Subcutaneous preadipocyte (primary cell): ENCODE data around the gene SLAMF8. TPM values are rescaled to one million over a fixed set of nuclear protein-coding genes. Genes with fewer than 3 reads are reported as not detected.

ENCODE experiments used
- small RNA-seq: library from RNA; depleted of rRNA; stranded (forward); fragments of <200 nt; gene quantifications from one replicate; pipeline ENCODE3, GENCODE V24; 2012
- total RNA-seq: library from RNA; depleted of rRNA; stranded (reverse); fragments of >200 nt; gene quantifications from 2 replicates; pipeline ENCODE4 v1.2.3, GENCODE V29; 2012

The SLAMF8 gene
- total RNA-seq: under 0.01 TPM in 1 of 2 replicates, not detected in the other

DNA sequence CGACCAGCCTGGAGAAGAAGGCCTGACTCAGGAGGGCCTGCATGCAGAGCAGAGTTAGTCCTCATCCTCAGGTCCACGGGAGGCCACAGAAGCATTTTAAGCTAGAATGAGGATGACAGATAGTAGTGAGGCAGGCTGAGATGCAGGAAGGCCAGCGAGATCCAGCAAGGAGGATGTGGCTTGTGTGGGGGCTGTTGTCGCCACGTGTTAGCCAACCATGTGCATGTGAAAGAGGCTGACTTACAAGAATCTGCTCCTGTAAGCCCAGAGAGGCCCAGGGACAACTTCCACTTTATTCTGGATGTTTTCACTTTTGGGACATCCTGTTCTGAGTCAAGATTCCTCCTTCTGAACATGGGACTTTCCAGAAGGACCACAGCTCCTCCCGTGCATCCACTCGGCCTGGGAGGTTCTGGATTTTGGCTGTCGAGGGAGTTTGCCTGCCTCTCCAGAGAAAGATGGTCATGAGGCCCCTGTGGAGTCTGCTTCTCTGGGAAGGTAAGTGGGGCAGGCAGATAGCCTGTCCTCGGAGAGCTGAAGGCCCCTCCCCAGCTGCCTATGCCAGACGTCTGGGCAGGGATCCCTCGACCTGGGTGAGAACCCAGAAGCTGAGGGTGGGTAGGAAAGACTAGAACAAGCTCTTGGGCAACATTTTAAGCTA lies at the start of gene SLAMF8:
TSS of gene SLAMF8 (plus strand) at position 433 of the 661 bp plus-strand sequence. CDS start at position 459, 26 bp downstream.

DNA sequence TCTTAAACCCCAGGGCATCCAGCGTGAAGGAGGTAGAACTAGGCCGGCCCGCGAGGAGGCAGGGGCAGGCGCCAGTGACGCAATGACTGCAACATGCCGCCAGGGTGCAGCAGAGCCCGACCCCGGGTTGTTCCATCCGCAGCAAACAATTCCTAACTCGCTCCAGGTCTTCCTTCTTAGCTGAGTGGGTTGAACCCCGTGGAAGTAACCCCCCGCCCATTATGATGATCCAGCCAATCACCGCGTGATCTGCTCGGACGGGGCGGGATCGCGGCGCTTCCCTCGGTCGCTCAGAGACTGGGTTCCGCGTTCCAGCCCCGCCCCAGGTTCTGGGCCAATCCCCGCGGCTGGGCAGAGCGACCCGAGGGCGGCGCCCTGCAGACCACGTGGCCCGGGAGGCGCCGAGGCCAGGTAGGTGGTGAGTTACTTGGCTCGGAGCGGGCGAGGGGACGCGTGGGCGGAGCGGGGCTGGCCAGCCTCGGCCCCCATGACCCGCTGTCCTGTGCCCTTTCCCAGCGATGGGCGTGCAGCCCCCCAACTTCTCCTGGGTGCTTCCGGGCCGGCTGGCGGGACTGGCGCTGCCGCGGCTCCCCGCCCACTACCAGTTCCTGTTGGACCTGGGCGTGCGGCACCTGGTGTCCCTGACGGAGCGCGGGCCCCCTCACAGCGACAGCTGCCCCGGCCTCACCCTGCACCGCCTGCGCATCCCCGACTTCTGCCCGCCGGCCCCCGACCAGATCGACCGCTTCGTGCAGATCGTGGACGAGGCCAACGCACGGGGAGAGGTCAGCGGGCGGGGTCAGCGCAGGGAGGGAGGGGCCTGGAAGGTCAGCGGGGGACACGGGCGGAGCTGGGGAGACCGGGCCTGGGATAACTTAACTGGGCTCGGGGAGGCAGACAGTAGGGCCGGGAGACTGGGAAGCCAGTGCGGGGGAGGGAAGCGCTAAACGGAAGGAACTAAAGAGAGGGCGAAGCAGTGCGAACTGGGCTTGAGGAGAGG lies 45.8 kb upstream of the SLAMF8 start, which contains the start of gene DUSP23:
TSS of gene DUSP23 (plus strand) at position 380 of the 1,000 bp plus-strand sequence. CDS start at position 519, 139 bp downstream.

DNA sequence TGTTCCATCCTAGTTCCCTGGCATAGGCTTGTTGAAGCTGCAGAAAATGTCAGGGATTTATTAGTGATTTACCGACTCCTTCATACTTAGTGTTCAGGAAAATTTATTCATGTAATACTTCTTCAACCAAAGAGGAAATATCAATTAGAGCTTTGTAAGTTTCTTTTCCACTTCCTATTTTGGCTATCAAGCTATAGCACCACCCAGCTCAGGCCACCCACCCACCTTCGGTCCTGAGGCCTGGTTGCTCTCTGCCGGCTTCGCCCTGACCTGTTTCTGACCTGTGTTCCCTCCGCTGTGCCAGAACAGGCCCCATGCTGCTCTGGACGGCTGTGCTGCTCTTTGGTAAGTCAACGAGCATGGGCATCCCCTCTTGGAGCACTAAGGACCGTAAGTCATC lies 24.6 kb upstream of the SLAMF8 start, which contains the start of gene FCRL6:
TSS of gene FCRL6 (plus strand) at position 250 of the 400 bp plus-strand sequence. CDS start at position 315, 65 bp downstream.

DNA sequence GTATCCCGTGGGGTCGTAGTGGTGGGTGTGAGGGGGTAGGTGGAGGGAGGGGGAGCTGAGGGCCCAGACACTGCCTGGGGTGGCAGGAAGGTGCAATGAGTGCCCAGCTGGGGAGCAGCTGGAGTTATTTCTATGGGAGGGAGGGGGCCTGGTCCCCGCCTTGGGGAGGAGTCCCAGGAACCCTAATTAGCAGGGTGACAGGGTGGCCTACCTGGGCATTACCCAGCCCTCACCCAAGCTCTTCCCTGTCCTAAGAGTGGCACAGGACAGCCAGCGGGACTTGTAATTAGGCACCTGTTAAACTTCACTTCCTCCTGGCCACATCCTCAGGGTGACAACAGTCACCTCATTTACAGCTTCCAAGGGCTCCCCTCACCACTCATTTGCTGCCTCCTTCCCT lies 35.9 kb downstream of the SLAMF8 start, which contains the start of gene VSIG8:
TSS of gene VSIG8 (minus strand) at position 101 of the 400 bp plus-strand sequence. CDS start 136 bp downstream, outside the sequence.

Small RNAs within 50 kb of the gene (small RNA-seq; reads per million reads assigned to genes)
- gene RF00570: not detected

Other genes starting within 250 kb of the SLAMF8 start
- gene APCS, start 239.0 kb upstream of the SLAMF8 start, total RNA-seq: not detected in 2 replicates
- not detected in 2 replicates for gene CRP, start 112.3 kb upstream of the SLAMF8 start, total RNA-seq
- gene DUSP23, start 45.9 kb upstream of the SLAMF8 start, total RNA-seq: 15.2 and 33.1 TPM in 2 replicates
- gene FCRL6, start 24.5 kb upstream of the SLAMF8 start, total RNA-seq: not detected in 2 replicates
- gene VSIG8, start 35.8 kb downstream of the SLAMF8 start, total RNA-seq: not detected in 2 replicates
- 0.37 and 0.39 TPM in 2 replicates for gene CFAP45, start 73.3 kb downstream of the SLAMF8 start, total RNA-seq
- 182 and 238 TPM in 2 replicates for gene TAGLN2, start 98.6 kb downstream of the SLAMF8 start, total RNA-seq
- not detected in 2 replicates for gene IGSF9, start 118.7 kb downstream of the SLAMF8 start, total RNA-seq
- not detected in 2 replicates for gene SLAMF9, start 127.4 kb downstream of the SLAMF8 start, total RNA-seq
- 5.1 and 6.6 TPM in 2 replicates for gene PIGM, start 205.1 kb downstream of the SLAMF8 start, total RNA-seq
- not detected in 2 replicates for gene KCNJ10, start 243.3 kb downstream of the SLAMF8 start, total RNA-seq